BJ (cell line): ENCODE measurements around the gene PPP1CB. TPM values are rescaled to one million over a fixed set of nuclear protein-coding genes. Genes with fewer than 3 reads are reported as not detected.

ENCODE experiments used
- CTCF ChIA-PET: fragments of 350-600 bp; formaldehyde crosslinking; extraction: SDS; loops from one replicate; lab custom pipeline; 2021; ENCODE audit warnings: antibody characterized with exemption, inconsistent platforms; lab: Yijun Ruan, JAX
- POLR2A ChIA-PET: fragments of 300-600 bp; sonication (Branson Sonifier 250); formaldehyde crosslinking; extraction: SDS; loops from one replicate; lab custom pipeline; 2021; ENCODE audit warnings: antibody characterized with exemption; lab: Charles Lee
- DNase-seq: peaks from one replicate; pipeline ENCODE4 v3.0.0-alpha.2; 2011; ENCODE audit warnings: low read depth
- H3K27me3 ChIP-seq: 2 replicates; pipeline ENCODE4 v1.6.0; 2011; ENCODE audit warnings: low read length; ENCODE audit not compliant: control insufficient read depth, insufficient read depth
- H3K36me3 ChIP-seq: 2 replicates; pipeline ENCODE4 v1.5.1; 2011; ENCODE audit warnings: low read length; ENCODE audit not compliant: control insufficient read depth, insufficient read depth
- H3K4me3 ChIP-seq: 2 replicates; pipeline ENCODE4 v1.5.1; 2011; ENCODE audit warnings: low read depth, mild to moderate bottlenecking, control low read depth, low read length
- polyA plus RNA-seq: library from polyadenylated mRNA; depleted of rRNA; stranded (reverse); fragments of >200 nt; gene quantifications from 2 replicates; pipeline ENCODE4 v1.2.3, GENCODE V29; 2011
- TF ChIP-seq, protein P1 (sequence below): IDR thresholded peaks from 2 replicates; pipeline ENCODE4 v1.5.1; 2011; ENCODE audit warnings: low read depth, mild to moderate bottlenecking, control low read depth, inconsistent platforms, low read length, moderate library complexity; ENCODE audit not compliant: insufficient read depth

The PPP1CB gene
- polyA plus RNA-seq, 1 experiment: 45.2 TPM

DNA sequence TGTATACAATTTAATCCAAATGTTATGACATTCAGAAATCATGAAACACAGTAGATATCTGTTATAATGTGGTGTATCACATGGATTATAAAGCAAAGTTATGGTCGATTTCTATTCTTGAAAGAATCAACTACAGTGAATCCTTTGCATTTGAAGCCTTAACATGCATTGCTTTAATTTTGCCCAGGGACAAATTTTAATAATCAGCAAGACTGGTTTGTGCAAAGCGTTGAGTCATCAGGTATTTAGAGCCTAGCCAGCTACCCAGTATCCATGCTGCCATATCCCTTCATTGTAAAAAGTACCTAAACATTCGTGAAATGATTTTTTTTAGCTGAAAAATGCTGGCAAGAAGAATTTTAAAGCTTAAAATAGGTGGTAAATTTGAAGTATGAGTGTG, 50.1 kb downstream of the PPP1CB start:
- no peaks in the 10 kb centered on the region for H3K36me3 ChIP-seq
- no peak overlapping the region for H3K4me3 ChIP-seq
- ChIA-PET POLR2A (no interaction called here), CTCF (interaction anchor here (0.8 to 2.2 kb wide), 2 partner anchors 207 to 235 kb away, joined by 3 to 6 read pairs; no protein-coding TSS in a partner anchor)
- TF ChIP-seq, protein P1, sequence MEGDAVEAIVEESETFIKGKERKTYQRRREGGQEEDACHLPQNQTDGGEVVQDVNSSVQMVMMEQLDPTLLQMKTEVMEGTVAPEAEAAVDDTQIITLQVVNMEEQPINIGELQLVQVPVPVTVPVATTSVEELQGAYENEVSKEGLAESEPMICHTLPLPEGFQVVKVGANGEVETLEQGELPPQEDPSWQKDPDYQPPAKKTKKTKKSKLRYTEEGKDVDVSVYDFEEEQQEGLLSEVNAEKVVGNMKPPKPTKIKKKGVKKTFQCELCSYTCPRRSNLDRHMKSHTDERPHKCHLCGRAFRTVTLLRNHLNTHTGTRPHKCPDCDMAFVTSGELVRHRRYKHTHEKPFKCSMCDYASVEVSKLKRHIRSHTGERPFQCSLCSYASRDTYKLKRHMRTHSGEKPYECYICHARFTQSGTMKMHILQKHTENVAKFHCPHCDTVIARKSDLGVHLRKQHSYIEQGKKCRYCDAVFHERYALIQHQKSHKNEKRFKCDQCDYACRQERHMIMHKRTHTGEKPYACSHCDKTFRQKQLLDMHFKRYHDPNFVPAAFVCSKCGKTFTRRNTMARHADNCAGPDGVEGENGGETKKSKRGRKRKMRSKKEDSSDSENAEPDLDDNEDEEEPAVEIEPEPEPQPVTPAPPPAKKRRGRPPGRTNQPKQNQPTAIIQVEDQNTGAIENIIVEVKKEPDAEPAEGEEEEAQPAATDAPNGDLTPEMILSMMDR: no peak
- H3K27me3 ChIP-seq: no peaks in the 10 kb centered on the region
- DNase-seq: no peak

DNA sequence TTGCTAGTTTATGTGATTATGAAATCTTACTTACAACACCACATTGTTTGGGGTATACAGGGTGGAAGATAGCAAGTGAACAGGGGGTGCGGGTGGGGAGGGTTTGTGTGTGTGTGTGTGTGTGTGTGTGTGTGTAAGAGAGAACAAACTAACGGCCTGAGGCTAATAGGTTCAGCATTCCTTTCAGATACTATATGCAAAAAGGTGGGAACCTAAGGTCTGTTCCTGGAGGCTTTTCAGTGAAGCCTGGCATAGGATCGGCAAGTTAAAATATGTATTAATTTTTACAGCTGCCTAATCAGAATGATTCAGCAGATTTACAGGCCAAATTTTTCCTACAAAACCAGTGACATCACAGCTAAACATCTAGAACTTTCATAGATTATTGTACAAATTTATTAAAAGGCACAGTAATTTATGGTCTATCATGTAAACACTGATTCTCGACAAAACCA, 51.4 kb downstream of the PPP1CB start:
- no peak overlapping the region for H3K4me3 ChIP-seq
- no peak for DNase-seq
- no peaks in the 10 kb centered on the region for H3K27me3 ChIP-seq
- H3K36me3 ChIP-seq: no peaks in the 10 kb centered on the region
- TF ChIP-seq, protein P1: no peak
- ChIA-PET POLR2A (no interaction called here), CTCF (interaction anchor here (2.2 kb wide), 1 partner anchor 236 kb away, joined by 6 read pairs; no protein-coding TSS in a partner anchor)

DNA sequence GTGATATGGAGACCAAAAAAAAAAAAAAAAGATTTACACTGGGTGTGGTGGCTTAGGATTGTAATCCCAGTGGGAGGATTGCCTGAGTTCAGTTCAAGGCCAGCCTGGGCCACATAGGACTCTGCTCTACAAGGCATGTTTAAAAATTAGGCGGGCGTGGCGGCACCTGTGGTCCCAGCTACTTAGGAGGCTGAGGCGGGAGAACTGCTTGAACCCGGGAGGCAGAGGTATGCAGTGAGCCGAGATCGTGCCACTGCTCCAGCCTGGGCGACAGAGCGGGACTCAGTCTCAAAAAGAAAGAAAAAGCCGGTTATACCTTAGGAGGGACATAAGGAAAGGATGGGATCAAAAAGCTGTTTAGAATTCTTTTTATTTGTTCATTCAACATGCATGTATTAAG, 58.3 kb downstream of the PPP1CB start:
- Histone ChIP-seq H3K4me3 (peak overlapping the region; percentile 51), H3K27me3 (no peaks in the 10 kb centered on the region), H3K36me3 (no peaks in the 10 kb centered on the region)
- CTCF ChIA-PET: interaction anchor here (0.8 to 1.9 kb wide), 3 partner anchors 9 to 215 kb away, joined by 3 to 5 read pairs (median 3); no protein-coding TSS in a partner anchor
- no peak for DNase-seq
- TF ChIP-seq, protein P1: no peak
- POLR2A ChIA-PET: no interaction called here

DNA sequence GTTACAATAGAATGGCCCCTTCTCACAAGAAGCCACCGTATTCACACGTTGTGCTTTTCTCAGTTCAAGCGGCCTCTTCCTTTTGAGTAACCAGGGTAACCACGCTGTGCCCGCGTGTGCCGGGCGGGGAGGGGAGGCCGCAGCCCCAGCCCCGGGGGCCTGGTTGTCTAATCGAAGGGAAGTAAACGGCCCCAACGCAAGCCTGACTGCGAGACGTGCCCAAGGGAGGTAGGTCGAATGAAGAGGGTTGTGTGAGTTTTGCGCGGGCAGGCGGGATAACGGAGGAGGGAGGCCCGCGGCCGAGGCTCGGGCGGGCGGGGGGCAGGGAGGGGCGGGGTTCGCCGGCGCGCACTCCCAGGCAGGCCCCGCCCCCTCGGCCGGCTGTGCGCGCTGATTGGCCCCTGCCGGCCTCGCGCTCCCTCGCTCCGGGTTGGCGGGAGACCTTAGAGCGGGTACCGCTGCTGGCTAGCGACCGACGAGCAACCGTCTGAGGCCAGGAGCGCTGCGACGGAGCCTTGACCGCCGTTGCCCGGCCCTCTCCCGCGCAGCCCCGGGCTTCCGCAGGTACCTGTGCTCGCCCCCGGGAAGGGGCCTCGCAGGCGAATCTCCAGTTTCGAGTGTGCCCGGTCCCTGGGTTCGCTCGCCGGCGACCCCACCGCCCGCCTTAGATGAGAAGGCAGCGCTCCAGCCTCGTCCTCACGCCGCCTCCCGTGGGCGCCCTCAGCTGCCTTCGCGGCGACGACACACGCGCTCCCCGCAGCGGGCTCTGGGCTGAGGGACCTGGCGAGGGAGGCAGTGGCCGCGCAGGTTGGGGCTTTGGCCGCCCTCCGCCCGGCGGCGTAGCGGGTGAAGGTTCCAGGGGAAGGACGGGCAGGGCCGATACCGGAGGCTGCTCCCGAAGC, 59.0 kb downstream of the PPP1CB start, which contains the start of gene SPDYA:
SPDYA (plus strand) TSS at position 451 of the 902 bp plus-strand sequence. CDS start 5,181 bp downstream, outside the sequence.
- no peaks in the 10 kb centered on the region for H3K36me3 ChIP-seq
- CTCF ChIA-PET: interaction anchor here (1.0 to 1.3 kb wide), 5 partner anchors 10 to 216 kb away, joined by 3 to 6 read pairs (median 3); no protein-coding TSS in a partner anchor
- no peaks in the 10 kb centered on the region for H3K27me3 ChIP-seq
- peak within 1 kb of the TSS; percentile 51 for H3K4me3 ChIP-seq
- no peak for DNase-seq
- TF ChIP-seq, protein P1: no peak
- POLR2A ChIA-PET: no interaction called here

DNA sequence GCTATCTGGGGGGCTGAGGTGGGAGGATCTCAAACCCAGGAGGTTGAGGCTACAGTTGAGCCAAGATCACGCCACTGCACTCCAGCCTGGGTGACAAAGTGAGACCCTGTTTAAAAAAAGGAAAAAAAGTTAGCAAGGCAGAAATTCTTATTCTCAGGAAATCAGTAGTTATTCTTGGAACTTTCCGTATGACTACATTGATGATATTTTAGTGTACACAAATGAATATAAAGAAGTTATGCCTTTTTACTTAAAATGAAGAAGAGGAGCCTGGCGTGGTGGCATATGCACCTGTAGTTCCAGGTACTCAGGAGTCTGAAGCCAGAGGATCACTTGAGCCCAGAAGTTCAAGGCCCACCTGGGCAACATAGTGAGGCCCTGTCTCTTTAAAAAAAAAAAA, 66.4 kb downstream of the PPP1CB start:
- ChIA-PET POLR2A (no interaction called here), CTCF (no interaction called here)
- Histone ChIP-seq H3K4me3 (no peak overlapping the region), H3K27me3 (no peaks in the 10 kb centered on the region), H3K36me3 (no peaks in the 10 kb centered on the region)
- DNase-seq: no peak
- TF ChIP-seq, protein P1: no peak
